GM21737 (cell line): ENCODE results near the gene SCGB3A1.

Experiments used
- ATAC-seq: cut with Tn5 transposase; IDR thresholded peaks from one replicate; pipeline ENCODE4 v1.9.1; 2021; ENCODE audit warnings: mild to moderate bottlenecking, moderate library complexity; ENCODE audit not compliant: unreplicated experiment

The SCGB3A1 gene

GRCh38 chr5:180606215-180606785, 15.0 kb upstream of the SCGB3A1 start:
- no peak for ATAC-seq

GRCh38 chr5:180605554-180606214, 14.4 kb upstream of the SCGB3A1 start:
- no peak for ATAC-seq

- ATAC-seq: no peak
Observed at GRCh38 chr5:180604271-180604670, 13.0 kb upstream of the SCGB3A1 start.

GRCh38 chr5:180603076-180603594, 11.8 kb upstream of the SCGB3A1 start:
- ATAC-seq: no peak

GRCh38 chr5:180602481-180603075, 11.3 kb upstream of the SCGB3A1 start:
- no peak for ATAC-seq

- no peak for ATAC-seq
Observed at GRCh38 chr5:180601591-180602480, 10.5 kb upstream of the SCGB3A1 start.

DNA sequence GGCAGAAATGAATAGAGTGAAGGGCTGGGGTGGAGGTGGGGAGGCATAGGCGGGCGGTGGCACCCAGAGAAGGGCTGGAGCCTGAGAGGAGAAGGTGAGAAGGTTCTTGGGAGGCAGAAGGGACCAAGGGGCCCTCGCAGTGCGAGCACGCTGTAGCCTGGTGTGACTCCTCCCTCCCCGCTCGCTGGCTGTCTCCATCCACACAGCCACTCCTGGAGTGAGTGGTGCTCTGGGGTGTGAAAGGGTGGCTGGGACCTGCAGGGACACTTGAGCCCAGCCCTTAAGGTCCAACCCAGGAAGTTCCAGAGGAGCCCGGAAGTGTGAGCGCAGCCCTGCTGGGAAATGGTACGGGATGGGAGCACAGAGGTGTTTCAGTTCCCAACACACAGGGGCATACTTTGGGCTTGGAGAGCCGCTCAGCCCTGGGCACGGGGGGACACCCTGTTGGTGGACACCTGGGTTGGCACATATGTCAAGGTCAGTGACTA, 9.3 kb upstream of the SCGB3A1 start:
- no peak for ATAC-seq

DNA sequence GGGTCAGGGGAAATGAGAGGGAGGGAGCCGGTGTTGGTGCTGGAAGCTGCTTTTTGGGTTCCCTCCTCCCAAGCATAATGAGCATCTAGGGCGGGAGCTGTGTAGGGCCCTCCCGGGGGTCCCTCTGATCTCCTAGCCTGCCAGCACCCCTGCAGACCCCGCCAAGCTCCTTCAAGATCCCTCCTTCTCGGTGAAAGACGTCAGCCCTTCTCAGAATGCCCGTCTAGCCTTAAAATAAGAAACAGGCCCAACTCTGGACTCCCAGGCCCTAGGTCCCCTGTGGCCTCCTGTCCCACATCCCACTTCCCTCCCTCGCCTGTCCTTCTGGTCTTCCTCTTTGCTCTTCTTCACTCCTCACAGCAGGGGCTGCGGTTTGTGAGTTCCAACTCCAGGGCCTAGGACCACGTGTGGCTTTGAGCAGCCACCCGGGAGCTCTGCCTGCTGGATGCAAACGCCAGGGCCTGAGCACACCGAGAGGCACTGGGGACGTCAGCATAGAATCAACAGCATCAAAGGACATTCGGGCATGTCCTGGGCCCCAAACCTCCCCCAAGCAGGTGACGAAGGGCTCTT, 8.8 kb upstream of the SCGB3A1 start:
- ATAC-seq: no peak

- no peak for ATAC-seq
Observed at GRCh38 chr5:180599590-180599914, 8.3 kb upstream of the SCGB3A1 start.

DNA sequence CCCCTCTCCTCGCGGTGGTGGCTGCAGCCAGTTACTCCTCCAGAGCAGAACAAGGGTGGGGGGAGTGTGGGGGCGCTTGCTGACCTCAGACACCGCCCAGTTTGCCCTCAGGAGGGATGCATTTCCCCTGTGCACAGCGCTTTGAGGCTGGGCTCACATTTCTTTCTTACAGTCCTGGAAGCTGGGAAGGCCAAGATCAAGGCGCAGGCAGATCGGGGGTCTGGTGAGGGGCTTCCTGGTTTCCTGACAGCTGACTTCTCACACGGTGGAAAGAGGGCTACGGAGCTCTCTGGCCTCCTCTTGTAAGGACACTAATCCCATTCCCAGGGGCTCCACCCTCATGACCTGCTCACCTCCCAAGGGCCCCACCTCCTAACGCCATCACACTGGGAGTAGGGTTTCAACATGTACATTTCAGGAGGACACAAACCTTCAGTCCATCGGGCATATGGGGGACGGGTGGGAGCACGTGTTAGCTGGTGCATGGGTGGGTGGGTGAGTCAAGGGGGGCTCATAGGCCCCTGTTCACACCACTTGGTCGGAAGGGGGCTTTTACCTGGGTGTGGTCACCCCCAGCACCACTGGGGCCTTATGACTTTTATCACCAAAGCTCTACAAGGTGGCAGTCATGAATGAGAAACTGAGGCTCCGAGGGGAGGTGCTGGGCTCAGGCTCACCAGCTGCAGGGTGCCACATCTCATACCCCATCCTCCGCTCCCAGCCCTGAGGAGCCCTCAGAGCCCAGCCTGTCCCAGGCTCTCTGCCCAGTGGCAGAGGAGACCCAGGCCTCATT, 7.7 kb upstream of the SCGB3A1 start:
- ATAC-seq: no peak

DNA sequence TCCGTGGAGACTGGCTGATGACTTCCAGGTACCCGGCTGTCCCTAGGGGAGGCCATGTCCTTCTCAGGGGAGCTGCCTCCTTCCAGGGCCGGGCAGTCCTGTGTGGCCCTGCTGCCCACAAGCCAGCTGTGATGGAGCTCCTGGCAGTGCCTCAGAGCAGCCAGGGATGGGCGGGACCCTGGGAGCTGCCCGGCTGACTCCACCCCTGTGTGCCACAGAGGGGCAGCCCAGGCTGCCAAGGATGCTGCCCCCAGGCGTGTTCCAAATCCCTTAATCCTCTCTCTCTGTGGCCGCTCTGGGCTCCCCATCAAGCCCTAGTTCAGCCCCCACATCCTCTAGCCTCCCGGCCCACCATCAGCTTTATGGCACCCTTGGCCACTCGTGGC, 7.0 kb upstream of the SCGB3A1 start:
- no peak for ATAC-seq

GRCh38 chr5:180596668-180597231, 5.5 kb upstream of the SCGB3A1 start:
- ATAC-seq: no peak

- no peak for ATAC-seq
Observed at GRCh38 chr5:180596115-180596667, 4.9 kb upstream of the SCGB3A1 start.

GRCh38 chr5:180595381-180596114, 4.2 kb upstream of the SCGB3A1 start:
- no peak for ATAC-seq

DNA sequence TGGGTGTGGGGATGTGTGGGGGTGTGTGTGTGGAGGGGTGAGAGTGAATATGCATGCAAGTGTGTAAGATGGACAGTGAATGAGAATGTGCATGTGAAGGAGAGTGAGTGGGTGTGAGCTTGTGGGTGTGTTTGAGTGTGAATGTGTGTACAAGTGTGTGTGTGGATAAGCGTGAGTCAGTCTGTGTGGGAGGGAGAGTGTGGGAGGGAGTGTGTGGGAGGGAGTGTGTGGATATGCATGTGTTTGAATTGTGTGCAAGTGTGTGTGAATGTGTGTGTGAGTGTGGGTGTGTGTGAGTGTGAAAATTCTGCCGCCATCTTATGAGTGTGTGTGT, 3.7 kb upstream of the SCGB3A1 start:
- ATAC-seq: no peak

- ATAC-seq: no peak
Observed at GRCh38 chr5:180594311-180595045, 3.2 kb upstream of the SCGB3A1 start.

- ATAC-seq: no peak
Observed at GRCh38 chr5:180593446-180594206, 2.3 kb upstream of the SCGB3A1 start.

- ATAC-seq: no peak
Observed at GRCh38 chr5:180592176-180592575, 877 bp upstream of the SCGB3A1 start.
